Urinary bladder (tissue), 4 donors: Measurements from ENCODE around the gene ZNF135. TPM values are rescaled to one million over a fixed set of nuclear protein-coding genes. Genes with fewer than 3 reads are reported as not detected.

Source experiments
- DNase-seq: peaks from one replicate; pipeline ENCODE4 v3.0.0-alpha.2; 2015; ENCODE audit errors: extremely low spot score
- H3K27ac ChIP-seq: one replicate; pipeline ENCODE4 v1.5.1; 2013; ENCODE audit warnings: low read depth, mild to moderate bottlenecking, moderate library complexity
- H3K36me3 ChIP-seq: one replicate; pipeline ENCODE4 v1.6.1; 2013; ENCODE audit warnings: mild to moderate bottlenecking, moderate library complexity; ENCODE audit not compliant: insufficient read depth
- H3K4me1 ChIP-seq: one replicate; pipeline ENCODE4 v1.6.1; 2013; ENCODE audit warnings: mild to moderate bottlenecking, moderate library complexity; ENCODE audit not compliant: insufficient read depth
- H3K4me3 ChIP-seq: one replicate; pipeline ENCODE4 v1.5.1; 2013; ENCODE audit warnings: low read depth, low read length
- WGBS: extraction: QIAGEN DNeasy Blood & Tissue Kit; methylation state at CpG from one replicate; pipeline ENCODE4 v1.1.7; 2013; 5-methylcytosine and 5-hydroxymethylcytosine counted together
- polyA plus RNA-seq: library from polyadenylated mRNA; stranded (reverse); fragments of 200-250 nt; gene quantifications from one replicate; pipeline ENCODE4 v1.2.3, GENCODE V29; 2013
- total RNA-seq: library from RNA; depleted of rRNA; stranded (reverse); fragments of >200 nt; gene quantifications from one replicate; pipeline ENCODE4 v1.2.3, GENCODE V29; 2014
- donor health status: healthy with polysubstance abuse.
- donor health status: healthy.

Gene ZNF135
- total RNA-seq (12.6 TPM), polyA plus RNA-seq (9.0 TPM)

- Histone ChIP-seq H3K4me1 (no peaks in the 10 kb centered on the region), H3K4me3 (peak within 1 kb of the TSS; percentile 64), H3K36me3 (no peaks in the 10 kb centered on the region), H3K27ac (peak within 1 kb of the TSS; percentile 91)
- DNase-seq: peak; percentile 85
- 1% methylated on average over 62 of the region's 62 CpGs for WGBS
Measured at GRCh38 chr19:58059003-58059670, at the start of gene ZNF135. ZNF135 (plus strand) TSS chr19:58059282; CDS start chr19:58060003, 721 bp downstream.

GRCh38 chr19:58009301-58009665, 49.8 kb upstream of the ZNF135 start:
- WGBS: under 1% methylated on average over 21 of the region's 21 CpGs
- Histone ChIP-seq H3K4me1 (no peaks in the 10 kb centered on the region), H3K36me3 (peaks cover 5% of the 10 kb centered on the region), H3K4me3 (no peak overlapping the region), H3K27ac (no peak overlapping the region)
- no peak for DNase-seq

GRCh38 chr19:58009666-58010301, 49.3 kb upstream of the ZNF135 start:
- no peak overlapping the region for H3K4me3 ChIP-seq
- 6% methylated on average over 41 of the region's 41 CpGs for WGBS
- no peaks in the 10 kb centered on the region for H3K4me1 ChIP-seq
- H3K27ac ChIP-seq: no peak overlapping the region
- peaks cover 5% of the 10 kb centered on the region for H3K36me3 ChIP-seq
- peak; percentile 78 for DNase-seq

- Histone ChIP-seq H3K27ac (no peak overlapping the region), H3K4me3 (no peak overlapping the region), H3K4me1 (no peaks in the 10 kb centered on the region), H3K36me3 (peaks cover 4% of the 10 kb centered on the region)
- DNase-seq: no peak
- WGBS: 63% methylated on average over 22 of the region's 22 CpGs
Measured at GRCh38 chr19:58010507-58010906, 48.6 kb upstream of the ZNF135 start.

- DNase-seq: no peak
- Histone ChIP-seq H3K36me3 (no peaks in the 10 kb centered on the region), H3K27ac (no peak overlapping the region), H3K4me1 (no peaks in the 10 kb centered on the region), H3K4me3 (no peak overlapping the region)
- WGBS: 29% methylated on average over 5 of the region's 5 CpGs
Measured at GRCh38 chr19:58014141-58014540, 44.9 kb upstream of the ZNF135 start.

GRCh38 chr19:58020129-58020528, 39.0 kb upstream of the ZNF135 start:
- Histone ChIP-seq H3K36me3 (no peaks in the 10 kb centered on the region), H3K27ac (no peak overlapping the region), H3K4me1 (no peaks in the 10 kb centered on the region), H3K4me3 (no peak overlapping the region)
- DNase-seq: no peak
- WGBS: 73% methylated on average over 7 of the region's 7 CpGs

- H3K4me1 ChIP-seq: no peaks in the 10 kb centered on the region
- H3K4me3 ChIP-seq: no peak overlapping the region
- no peak overlapping the region for H3K27ac ChIP-seq
- 53% methylated on average over 30 of the region's 30 CpGs for WGBS
- no peaks in the 10 kb centered on the region for H3K36me3 ChIP-seq
- DNase-seq: no peak
Measured at GRCh38 chr19:58021541-58022282, 37.4 kb upstream of the ZNF135 start.

GRCh38 chr19:58022283-58022660, 36.8 kb upstream of the ZNF135 start:
- H3K27ac ChIP-seq: no peak overlapping the region
- no peaks in the 10 kb centered on the region for H3K4me1 ChIP-seq
- no peaks in the 10 kb centered on the region for H3K36me3 ChIP-seq
- DNase-seq: no peak
- 69% methylated on average over 4 of the region's 4 CpGs for WGBS
- no peak overlapping the region for H3K4me3 ChIP-seq

GRCh38 chr19:58024661-58025060, 34.4 kb upstream of the ZNF135 start:
- no peaks in the 10 kb centered on the region for H3K36me3 ChIP-seq
- no peak overlapping the region for H3K4me3 ChIP-seq
- no peak for DNase-seq
- 92% methylated on average over 12 of the region's 12 CpGs for WGBS
- H3K4me1 ChIP-seq: no peaks in the 10 kb centered on the region
- H3K27ac ChIP-seq: no peak overlapping the region

GRCh38 chr19:58033741-58034476, 25.2 kb upstream of the ZNF135 start, which contains the start of gene ZSCAN1:
ZSCAN1 (plus strand) TSS chr19:58034025; CDS start chr19:58037837, 3,812 bp downstream.
- H3K4me1 ChIP-seq: no peaks in the 10 kb centered on the region
- no peaks in the 10 kb centered on the region for H3K36me3 ChIP-seq
- under 1% methylated on average over 100 of the region's 101 CpGs for WGBS
- H3K4me3 ChIP-seq: peak within 1 kb of the TSS; percentile 42
- peak; percentile 86 for DNase-seq
- H3K27ac ChIP-seq: no peak within 1 kb of the TSS

GRCh38 chr19:58034477-58034793, 24.6 kb upstream of the ZNF135 start:
- H3K36me3 ChIP-seq: no peaks in the 10 kb centered on the region
- H3K27ac ChIP-seq: no peak overlapping the region
- H3K4me3 ChIP-seq: peak overlapping the region; percentile 42
- DNase-seq: no peak
- H3K4me1 ChIP-seq: no peaks in the 10 kb centered on the region
- WGBS: 3% methylated on average over 20 of the region's 20 CpGs

- no peak for DNase-seq
- Histone ChIP-seq H3K4me3 (no peak overlapping the region), H3K4me1 (no peaks in the 10 kb centered on the region), H3K27ac (no peak overlapping the region), H3K36me3 (no peaks in the 10 kb centered on the region)
- 65% methylated on average over 8 of the region's 8 CpGs for WGBS
Measured at GRCh38 chr19:58035863-58036262, 23.2 kb upstream of the ZNF135 start.

GRCh38 chr19:58037927-58038687, 21.0 kb upstream of the ZNF135 start:
- no peak overlapping the region for H3K4me3 ChIP-seq
- 23% methylated on average over 44 of the region's 44 CpGs for WGBS

More at GRCh38 chr19:58037927-58038687, 21.0 kb upstream of the ZNF135 start:
- DNase-seq: no peak
- Histone ChIP-seq H3K4me1 (no peaks in the 10 kb centered on the region), H3K27ac (no peak overlapping the region), H3K36me3 (no peaks in the 10 kb centered on the region)
